NCI-H460 (cell line): ENCODE measurements around the gene CES3. TPM values are rescaled to one million over a fixed set of nuclear protein-coding genes. Genes with fewer than 3 reads are reported as not detected.
"Not testable (repeated sequence)": the region's sequence is repeated elsewhere in the genome, so short reads cannot be mapped to it uniquely, and the experiment has no call there.

Source experiments
- DNase-seq: peaks from one replicate; pipeline ENCODE4 v3.0.0-alpha.2; 2016; ENCODE audit warnings: low read depth; ENCODE audit errors: extremely low read depth
- total RNA-seq: library from RNA; depleted of rRNA; stranded (reverse); fragments of >200 nt; shearing (Covaris generic); gene quantifications from 2 replicates; pipeline ENCODE4 v1.2.3, GENCODE V29; 2014

The CES3 gene
- total RNA-seq, 1 experiment from 2014 or later, result 0.42 TPM

DNA sequence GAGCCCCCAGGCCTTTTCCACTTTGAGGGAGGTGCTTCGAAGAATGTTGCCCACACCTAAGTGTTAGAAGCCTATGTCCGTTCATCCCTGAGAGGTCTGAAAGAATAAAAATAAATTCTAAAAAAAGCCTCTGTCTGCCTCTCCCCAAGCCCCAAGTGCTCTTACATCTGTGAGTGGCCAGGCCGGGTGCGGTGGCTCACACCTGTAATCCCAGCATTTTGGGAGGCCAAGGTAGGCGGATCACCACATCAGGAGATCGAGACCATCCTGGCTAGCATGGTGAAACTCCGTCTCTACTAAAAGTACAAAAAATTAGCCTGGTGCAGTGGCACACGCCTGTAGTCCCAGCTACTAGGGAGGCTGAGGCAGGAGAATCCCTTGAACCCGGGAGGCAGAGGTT is 16.1 kb upstream of the CES3 start:
- not testable (repeated sequence) for DNase-seq

DNA sequence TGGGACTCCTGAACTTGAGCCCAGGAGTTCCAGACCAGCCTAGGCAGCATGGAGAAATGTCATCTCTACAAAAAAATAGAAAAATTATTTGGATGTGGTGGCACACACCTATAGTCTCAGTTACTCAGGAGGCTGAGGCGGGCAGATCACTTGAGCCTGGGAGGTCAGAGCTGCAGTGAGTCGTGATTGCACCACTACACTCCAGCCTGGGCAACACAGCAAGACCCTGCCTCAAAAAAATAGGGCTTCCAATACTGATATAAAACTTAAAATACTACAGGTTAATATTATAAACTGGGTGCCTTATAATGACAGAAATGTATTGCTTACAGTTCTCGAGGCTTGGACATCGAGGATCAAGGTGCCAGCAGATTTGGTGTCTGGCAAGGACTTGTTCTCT is 15.1 kb upstream of the CES3 start:
- DNase-seq, result no peak

DNA sequence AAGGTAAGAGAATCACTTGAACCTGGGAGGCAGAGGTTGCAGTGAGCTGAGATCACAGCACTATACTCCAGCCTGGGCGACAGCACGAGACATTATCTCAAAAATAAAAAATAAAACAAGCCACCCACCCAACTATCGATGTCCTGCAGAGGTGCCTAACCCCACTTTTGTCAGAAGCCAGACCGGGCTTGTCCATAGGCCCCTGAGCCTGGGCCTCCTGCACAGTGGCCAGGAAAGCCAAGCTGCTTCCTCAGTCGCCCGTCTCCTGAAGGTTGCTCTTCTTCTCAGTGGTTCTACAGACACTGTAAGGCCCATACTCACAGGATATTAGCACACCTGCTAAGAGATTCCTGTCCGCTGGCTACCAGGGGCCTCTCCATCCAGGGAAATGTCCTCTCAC is 14.5 kb upstream of the CES3 start:
- no peak for DNase-seq

DNA sequence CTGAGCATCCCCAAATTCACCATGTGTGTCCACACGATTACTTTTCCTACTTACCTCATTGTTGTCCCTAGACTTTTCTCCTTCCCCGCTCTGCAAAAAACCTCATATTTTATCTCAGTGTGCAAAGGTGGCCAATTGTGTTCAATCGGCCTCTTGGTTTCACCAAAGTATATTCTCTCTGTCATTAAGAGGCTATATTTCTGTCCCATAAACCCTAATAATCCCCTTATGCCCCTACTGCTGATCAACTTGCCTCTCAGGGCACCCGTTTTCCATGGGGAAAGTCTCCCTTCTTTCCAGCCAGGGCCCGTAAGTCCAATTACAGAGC is 14.1 kb upstream of the CES3 start:
- DNase-seq, result no peak

DNA sequence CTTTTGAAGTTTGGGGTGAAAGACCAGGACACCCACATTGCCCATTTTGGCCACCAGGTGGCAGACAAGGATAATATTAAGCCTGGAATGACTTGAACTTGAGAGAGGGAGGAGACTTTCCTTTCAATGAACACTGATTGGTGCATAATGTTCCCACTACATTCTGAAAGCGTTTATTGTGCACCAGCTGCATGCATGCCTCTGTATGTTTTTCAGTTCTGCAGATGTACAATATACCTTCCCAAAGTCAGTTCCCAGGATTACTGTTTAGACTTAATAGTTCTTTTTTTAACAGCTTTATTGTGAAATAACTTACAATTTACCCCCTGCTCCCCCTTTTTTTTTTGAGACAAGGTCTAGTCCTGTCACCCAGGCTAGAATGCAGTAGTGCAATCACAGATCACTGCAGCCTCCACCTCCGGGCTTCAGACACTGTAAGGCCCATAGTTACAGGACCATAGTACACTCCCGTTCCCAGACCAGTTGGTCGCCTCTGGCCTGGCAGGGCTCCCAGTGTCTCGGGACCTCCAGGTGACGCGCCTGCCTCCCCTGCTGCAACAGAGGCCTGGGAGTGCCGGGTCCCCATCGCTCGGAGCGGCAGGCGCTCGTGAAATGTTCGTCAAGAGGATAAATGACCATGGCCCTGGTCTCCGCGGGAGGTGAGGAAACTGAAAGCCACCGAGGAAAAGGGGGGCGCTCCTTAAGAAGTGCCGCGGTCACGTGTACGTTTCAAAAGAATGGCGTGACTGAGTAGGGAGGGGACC is 13.6 kb upstream of the CES3 start:
- peak; percentile 92 for DNase-seq

DNA sequence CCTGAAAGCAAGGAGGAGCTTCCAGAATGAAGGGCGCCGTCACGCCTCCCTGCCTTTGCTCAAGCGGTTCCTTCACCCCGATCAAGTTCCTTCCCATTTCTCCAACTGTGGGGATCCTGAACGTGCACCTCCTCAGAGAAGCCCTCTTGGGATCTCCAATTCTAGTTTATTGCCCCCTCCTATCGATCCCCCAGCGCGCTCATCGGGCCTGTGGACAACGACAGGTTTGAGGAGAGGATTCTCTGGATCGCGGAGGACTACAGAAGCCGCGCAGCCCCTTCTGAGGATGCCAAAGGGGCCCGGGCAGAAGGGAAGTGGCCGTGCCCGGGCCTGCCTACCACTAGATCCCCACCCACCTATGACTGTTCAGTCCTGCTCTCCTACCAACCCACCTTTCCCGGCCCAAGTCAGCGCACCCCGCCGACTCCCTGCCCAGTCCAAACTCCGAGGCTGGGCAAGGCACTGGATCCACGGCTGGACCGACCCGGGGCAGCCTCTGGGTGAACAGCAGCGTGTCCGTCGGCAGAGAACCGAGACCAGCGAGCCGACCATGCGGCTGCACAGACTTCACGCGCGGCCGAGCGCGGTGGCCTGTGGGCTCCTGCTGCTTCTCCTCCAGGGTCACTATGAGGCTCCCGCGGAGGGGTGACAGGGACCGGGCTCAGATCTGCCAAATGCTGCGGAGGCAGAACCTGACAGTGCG is 12.8 kb upstream of the CES3 start:
- DNase-seq, result no peak

DNA sequence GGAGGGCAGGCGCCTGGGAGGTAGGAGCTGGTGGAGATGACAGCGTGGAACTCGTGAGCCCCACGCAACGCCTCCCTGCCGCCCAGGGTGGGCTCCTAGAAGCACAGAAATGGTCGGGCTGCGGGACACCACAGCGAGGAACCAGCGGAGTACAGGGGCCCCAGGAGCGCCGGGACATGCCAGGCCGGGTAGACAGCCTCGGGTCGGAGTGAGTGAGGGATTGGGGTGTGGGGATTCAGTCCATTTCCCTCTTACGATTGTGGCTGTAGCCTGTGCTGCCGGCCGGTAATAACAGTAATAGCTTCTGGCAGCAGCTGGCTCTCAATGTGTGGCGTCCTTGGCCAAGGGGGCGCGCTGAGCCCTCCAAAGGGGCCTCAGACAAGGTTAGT is 12.2 kb upstream of the CES3 start:
- no peak for DNase-seq

DNA sequence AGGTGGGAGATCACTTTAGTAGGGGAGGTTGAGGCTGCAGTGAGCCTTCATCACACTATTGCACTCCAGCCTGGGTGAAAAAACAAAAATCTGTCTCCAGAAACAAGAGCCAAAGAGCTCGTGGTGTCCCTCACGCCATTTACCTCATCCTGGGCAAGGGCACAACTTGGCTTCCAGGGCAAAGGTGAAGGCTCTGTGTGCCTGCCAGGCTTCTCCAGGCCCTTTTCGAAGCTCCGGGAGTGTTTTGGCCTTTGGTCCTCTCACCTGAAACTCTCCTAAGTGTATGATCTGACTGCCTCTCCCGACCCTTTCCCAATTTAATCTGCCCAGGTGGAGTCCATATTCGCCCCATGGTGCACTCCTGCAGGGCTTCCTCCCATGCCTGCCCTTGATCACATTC is 11.6 kb upstream of the CES3 start:
- no peak for DNase-seq

DNA sequence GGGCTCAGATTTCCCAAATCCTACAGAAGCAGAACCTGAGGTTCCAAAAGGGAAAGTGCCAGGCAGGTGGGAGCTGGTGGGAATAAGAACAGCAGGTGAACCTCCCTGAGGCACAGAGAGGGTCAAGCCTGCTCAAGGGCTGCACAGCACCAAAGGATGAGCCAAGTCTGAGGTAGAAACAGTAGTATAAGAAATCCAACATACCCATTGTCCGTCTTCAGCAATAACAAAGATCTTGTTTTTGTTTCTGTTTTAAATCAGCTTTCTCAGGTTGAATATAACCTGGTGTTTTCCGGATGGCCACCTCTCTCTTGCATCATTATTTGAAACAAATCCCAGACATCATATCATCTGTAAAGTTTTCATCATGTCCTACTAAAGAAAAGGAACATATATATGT is 10.6 kb upstream of the CES3 start:
- no peak for DNase-seq

DNA sequence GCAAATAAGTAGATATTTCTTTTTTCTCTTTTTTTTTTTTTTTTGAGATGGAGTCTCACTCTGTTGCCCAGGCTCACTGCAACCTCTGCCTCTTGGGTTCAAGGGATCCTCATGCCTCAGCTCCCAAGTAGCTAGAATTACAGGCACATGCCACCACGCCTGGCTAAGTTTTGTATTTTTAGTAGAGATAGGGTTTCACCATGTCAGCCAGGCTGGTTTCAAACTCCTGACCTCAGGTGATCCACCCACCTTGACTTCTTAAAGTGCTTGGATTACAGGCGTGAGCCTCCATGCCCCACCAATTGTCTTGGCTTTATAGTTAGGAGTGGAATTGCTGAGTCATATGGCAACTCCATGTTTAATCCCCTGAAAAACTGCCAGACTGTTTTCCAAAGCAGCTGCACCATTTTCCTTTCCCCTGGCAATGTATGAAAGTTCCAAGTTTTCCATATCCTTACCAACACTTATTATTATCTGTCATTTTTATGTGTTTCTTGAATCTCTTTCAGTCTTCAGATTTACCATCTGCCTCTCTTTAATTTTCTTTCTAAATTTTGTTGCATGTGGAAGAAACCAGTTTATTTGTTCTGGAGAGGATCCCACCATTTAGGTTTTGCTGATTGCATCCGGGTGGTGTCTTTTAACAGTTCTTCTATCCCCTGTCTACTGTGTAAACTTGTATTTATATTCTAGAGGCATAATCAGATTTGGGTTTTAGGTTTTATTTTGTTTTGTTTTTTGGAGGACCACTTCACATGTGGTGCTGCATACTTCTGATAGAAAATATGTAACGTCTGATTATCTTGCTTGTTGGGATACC is 9.9 kb upstream of the CES3 start:
- DNase-seq, result no peak

DNA sequence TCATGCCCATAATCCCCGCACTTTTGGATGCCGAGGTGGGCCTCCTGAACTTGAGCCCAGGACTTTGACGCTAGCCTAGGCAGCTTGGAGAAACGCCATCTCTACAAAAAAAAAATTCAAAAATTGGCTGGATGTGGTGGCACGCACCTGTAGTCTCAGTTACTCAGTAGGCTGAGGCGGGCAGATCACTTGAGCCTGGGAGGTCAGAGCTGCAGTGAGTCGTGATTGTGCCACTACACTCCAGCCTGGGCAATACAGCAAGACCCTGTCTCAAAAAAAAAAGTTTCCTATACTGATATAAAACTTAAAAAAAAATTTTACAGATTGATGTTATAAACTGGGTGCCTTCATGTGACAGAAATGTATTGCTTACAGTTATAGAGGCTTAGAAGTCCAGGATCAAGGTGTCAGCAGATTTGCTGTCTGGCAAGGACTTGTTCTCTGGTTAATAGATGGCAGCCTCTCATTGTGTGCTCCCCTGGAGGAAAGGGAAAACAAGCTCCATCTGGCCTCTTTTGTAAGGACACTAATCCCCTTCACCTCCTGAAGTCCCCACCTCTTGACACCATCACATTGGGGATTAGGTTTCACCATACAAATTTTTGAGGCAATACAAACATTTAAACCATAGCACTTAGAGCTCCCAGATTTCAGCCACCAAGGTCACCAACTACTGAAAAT is 8.5 kb upstream of the CES3 start:
- DNase-seq, result no peak

DNA sequence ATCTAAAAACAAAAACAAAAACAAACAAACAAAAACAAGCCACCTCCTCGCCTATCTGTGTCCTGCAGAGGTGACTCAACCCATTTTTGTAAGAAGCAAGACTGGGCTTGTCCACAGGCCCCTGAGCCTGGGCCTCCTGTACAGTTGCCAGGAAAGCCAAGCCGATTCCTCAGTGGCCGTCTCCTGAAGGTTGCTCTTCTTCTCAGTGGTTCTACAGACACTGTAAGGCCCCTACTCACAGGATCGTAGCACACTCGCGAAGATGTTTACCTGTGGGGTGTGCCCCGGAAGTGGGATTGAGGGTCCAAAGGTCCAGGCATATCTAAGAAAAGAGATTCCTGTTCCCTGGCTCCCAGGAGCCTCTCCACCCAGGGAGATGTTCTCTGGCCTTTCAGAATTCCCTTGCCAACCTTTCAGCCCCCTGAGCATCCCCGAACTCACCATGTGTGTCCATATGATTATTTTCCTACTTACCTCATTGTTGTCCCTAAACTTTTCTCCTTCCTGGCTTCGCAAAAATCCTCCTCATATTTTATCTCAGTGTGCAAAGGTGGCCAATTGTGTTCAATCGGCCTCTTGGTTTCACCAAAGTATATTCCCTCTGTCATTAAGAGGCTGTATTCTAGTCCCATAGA is 7.5 kb upstream of the CES3 start:
- DNase-seq, result no peak

DNA sequence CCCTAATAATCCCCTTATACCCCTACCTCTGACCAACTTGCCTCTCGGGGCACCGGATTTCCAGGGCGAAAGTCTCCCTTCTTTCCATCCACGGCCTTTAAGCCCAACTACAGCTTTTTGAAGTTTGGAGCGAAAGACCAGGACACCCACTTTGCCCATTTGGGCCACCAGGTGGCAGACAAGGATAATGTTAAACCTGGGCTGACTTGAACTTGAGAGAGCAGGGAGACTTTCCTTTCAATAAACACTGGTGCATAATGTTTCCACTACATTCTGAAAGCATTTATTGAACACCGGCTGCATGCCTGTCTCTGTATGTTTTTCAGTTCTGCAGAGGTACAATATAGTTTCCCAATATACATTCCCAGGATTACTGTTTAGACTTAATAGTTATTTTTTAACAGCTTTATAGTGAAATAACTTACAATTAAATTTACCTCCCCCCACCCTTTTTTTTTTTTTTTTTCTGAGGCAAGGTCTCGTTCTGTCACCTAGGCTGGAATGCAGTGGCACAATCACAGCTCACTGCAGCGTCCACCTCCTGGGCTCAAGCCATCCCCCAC is 6.9 kb upstream of the CES3 start:
- DNase-seq, result peak; percentile 89

DNA sequence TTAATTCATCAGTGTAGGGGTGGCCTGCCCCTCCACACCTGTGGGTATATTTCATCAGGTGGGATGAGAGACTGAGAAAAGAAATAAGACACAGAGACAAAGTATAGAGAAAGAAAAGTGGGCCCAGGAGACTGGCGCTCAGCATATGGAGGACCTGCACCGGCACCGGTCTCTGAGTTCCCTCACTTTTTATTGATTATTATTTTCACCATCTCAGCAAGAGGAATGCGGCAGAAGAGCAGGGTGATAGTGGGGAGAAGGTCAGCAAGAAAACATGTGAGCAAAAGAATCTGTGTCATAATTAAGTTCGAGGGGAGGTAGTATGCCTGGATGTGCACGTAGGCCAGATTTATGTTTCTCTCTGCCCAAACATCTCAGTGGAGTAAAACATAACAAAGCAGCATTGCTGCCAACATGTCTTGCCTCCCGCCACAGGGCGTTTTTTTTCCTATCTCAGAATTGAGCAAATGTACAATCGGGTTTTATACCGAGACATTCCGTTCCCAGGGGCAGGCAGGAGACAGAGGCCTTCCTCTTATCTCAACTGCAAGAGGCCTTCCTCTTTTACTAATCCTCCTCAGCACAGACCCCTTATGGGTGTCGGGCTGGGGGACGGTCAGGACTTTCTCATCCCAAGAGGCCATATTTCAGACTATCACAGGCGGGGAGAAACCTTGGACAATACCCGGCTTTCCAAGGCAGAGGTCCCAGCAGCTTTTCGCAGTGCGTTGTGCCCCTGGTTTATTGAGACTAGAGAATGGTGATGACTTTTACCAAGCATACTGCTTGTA is 5.5 kb upstream of the CES3 start:
- DNase-seq, result not testable (repeated sequence)

DNA sequence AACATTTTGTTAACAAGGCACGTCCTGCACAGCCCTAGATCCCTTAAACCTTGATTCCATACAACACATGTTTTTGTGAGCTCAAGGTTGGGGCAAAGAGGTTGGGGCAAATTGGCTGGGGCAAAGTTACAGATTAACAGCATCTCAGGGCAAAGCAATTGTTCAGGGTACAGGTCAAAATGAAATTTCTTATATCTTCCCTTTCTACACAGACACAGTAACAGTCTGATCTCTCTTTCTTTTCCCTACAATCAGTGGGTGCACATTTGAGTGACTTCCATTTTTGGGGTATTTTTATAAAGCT is 5.0 kb upstream of the CES3 start:
- not testable (repeated sequence) for DNase-seq

DNA sequence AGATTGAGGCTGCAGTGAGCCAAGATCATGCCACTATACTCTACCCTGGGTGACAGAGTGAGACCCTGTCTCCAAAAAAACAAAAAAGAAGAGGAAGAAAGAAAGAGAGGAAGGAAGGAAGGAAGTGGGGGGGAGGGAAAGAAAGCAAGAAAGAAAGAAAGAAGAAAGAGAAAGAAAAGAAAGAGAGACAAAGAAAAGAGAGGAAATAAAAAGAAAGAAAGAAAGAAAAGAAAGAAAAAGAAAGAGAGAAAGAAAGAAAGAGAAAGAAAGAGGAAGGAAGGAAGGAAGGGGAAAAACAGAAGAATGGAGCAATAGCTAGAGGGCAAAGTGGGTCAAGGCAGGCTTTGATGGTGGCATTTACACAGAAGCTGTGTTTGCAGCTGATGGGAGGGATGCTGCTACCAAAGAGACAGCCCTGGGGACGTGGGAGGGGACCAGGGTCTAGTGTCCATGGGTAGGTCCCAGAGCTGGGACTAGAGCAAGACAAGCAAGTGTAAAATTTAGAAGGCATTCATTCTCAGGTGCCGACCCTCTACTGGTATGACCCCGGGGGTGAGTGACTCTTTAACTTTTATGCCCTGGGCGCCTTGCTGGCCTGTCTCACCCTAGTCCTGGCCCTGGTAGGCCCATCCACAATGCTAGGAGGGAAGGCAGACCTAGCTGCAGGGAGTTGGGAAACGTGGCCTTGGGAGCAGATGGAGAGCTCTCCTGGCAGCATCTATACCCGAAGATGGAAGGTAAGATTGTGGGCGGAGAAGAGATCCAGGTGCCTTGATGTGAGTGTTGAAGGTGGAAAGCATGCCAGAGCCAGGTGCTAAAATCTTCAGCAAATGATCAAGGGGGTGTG is 2.0 kb upstream of the CES3 start:
- no peak for DNase-seq

DNA sequence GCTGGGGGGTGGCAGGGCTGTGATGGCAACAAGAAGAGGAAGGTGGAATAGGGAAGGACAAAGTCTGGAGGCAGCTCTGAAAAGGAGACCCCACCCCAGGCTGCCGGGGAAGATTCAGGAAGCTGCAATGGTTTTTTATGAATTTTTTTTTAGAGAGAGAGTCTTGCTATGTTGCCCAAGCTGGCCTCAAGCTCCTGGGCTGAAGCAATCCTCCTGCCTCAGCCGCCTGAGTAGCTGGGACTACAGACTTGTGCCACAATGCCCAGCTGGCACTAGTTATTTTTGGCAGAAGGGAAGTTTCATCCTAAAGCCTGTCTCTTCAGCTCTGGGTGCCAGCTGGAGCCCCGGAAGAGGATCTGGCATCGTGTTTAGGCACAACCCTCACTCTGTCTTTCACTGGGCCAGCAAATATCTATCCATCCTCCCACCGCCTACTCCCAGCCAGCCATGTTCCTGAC is 1.3 kb upstream of the CES3 start:
- no peak for DNase-seq

DNA sequence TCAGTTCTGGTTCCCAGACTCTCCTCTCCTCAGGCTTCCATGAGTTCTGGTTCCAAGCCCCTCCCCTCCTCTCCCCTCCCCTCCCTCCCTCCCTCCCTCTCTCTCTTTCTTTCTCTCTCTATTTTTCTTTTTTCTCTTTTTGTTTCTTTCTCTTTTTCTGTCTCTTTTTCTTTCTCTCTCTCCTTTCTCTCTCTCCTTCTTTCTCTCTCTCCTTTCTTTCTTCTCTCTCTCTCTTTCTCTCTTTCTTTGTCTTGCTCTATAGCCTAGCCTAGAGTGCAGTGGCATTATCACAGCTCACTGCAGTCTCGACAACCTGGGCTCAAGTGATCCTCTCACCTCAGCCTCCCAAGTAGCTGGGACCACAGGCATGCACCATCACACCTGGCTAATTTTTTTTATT is 796 bp upstream of the CES3 start:
- DNase-seq, result no peak

DNA sequence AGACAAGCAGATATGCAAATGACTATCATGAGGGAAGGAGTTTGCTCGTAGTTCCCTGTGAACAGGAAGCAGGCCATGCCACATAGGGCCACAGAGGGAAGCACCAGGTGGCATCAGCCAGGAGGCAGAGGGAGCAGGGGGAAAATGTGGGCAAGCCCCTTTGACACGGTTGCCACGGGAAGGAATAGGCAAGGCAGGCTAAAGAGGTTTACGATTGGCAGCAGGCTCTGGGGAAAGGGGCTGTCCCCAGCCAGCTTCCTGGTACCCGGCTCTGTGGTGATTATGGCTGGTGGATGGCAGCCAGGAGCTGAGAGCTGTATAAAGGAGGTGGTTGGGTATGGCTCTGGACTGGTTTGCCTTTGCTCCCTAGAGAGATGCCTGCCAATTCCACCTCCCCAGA is 848 bp downstream of the CES3 start:
- DNase-seq, result no peak
